HG02642 (cell line): ENCODE results near the gene MTHFSD.

ENCODE experiments used
- ATAC-seq: cut with Tn5 transposase; IDR thresholded peaks from one replicate; pipeline ENCODE4 v1.9.1; 2021; ENCODE audit warnings: mild to moderate bottlenecking; ENCODE audit not compliant: unreplicated experiment, poor library complexity

MTHFSD gene

DNA sequence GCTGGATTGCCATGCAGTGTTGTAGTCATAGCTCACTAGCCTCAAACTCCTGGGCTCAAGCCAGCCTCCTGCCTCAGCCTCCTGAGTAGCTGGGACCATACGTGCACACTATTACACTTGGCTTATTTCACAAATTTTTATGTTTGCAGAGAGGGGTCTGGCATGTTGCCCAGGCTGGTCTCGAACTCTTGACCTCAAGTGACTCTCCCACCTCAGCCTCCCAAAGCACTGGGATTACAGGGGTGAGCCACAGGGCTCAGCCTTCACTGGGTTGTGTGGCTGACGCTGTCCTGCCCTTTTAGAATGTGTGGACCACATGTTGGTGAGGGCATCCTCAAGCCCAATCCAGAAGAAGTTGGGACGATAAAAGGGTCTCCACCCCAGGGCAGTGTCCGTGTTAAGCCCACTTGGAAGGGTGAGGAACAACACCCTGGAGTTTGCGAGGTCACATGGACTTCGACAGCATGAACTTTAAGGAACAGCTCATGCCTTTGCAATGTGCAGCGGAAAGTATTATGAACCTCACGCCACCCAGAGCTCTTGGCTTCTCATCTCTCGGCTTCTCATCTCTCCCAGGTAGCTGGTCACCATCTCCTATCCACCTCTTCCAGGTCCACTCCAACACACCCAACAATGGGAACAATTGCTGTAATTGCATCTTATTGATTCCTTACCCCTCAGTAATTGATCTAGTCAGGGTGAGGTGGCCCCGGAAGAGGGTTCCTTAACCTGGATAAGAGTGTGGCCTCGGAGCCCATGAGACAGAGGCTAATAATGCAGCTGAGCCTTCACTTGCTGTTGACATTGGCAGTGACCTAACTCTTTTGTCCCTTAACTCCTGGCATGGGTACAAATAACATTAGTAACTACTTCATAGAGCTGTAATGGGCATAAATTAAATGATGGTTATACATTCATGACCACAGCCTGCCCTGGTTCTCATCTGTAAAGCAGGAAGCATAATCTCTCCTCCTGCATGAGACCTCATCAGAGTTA, 30.0 kb upstream of the MTHFSD start:
- no peak for ATAC-seq

DNA sequence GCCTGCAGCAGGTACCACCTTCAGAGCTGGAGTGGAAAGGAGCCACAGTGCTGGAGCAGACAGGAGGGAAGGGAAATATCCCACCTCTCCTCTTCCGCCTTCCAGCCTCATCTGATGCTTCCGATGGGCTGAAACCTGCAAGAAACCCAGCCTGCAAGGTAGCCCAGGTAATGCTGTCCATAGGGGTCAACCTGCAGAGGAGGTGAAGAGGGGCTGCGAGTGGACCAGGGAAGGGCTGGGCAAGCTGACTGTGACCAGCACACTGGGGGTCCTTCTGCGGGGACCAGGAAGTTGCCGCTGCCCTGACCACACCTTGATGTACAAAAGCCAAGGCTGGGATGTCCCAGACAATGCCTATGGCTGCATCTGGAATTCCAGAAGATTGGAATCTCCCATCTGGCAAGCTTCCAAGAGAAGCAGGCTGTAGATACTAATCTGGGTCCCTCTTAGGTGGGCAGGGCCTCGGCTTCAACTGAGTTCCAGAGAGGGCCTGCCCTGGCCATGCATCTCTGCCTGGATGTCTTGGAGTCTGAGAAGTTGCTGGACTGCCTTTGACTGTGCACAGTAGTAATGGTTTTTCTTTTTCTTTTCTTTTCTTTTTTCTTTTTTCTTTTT, 29.1 kb upstream of the MTHFSD start:
- no peak for ATAC-seq

DNA sequence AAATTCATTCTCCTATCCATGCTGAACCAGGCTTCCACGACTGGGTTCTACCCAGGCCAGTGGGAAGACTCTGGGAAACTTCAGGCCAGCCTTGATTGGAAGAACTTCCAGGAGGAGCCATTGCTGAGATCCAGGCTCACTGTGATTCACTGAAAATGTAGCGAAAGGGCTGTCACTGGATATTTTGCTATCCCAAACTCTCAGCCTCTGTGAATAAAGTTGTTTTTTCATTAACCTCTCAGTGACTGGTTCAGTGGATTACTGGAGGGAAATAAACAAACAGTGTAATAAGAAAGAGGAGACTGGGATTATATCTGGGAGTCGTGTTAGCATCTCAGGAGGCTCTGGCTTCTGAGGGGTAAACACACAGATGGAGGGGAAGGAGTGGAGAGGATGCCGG, 26.4 kb upstream of the MTHFSD start:
- no peak for ATAC-seq

DNA sequence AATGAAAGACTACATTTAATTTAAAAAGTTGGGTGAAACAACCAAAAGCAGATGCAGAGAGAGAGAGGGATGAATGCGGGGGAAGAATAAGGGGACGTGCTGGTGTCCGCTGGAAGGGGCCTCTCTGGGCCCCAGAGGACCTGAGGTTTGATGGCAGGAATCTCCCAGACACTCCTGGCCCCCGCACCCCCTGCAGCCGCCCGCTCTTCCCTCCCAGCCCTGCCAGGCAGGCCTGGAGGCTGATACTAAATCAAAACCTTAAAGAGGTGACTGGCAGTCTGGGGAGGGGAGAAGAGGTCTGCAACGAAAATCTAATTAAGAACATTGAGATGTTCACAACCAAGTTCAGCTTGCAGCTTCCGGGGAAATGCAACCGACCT, 25.7 kb upstream of the MTHFSD start:
- no peak for ATAC-seq

DNA sequence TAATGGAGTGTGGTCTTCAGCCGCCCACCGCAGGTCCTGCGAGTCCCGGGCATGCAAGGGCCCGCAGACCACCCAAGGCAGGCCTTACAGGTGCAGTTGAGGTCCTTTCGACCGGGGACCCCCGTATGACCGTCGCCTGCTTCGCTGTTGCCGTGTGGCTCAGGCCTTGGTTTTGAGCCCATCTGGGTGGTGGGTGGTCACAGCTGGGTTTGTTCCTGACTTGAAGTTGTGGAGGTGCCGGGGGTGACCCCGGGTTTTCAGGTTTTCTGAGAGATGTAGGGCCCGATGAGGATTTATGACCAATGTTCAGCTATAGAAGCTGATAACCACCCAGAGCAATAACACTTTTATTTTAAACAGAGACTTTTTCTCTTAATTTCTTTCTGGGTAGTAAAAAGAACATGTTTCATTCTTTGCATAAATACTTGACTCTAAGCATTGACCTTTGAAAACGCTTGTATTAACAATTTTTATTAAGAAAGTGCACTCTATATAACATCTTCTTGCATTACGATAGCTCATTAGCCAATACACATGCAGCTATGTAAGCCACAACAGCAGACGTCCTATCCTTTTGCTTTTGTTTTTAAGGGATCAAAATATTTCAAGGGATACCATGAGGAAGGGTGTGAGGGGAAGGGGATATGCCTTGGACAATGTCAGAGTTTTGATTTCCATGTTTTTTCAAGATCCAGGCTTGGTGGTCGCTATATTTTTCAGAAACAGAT, 25.2 kb upstream of the MTHFSD start:
- ATAC-seq = no peak

DNA sequence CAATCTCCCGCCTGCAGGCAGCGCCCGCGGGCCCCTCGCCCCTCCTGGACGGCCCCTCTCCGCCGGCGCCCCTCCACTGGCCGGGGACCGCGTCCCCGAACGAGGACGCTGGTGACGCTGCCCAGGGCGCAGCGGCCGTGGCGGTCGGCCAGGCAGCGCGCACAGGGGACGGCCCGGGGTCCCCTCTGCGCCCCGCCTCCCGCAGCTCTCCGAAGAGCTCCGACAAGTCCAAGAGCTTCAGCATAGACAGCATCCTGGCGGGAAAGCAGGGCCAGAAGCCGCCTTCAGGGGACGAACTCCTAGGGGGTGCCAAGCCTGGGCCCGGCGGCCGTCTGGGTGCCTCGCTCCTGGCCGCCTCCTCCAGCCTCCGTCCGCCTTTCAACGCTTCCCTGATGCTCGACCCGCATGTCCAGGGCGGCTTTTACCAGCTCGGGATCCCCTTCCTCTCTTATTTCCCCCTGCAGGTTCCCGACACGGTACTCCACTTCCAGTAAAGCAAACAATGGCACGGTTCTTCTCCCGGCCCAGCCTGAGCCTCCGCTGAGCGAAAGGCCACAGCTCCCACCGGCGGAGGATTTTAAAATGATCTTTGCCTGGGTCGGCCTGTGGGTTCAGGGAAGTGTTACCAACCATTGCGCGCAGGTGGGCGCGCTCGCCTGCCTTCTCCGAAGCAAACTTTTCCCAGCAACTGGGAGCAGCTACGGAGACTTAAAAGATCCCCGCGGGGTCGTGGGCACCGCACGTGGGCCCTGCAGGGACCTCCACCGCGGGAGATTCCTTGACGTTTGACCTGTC, 24.4 kb upstream of the MTHFSD start:
- ATAC-seq = no peak

DNA sequence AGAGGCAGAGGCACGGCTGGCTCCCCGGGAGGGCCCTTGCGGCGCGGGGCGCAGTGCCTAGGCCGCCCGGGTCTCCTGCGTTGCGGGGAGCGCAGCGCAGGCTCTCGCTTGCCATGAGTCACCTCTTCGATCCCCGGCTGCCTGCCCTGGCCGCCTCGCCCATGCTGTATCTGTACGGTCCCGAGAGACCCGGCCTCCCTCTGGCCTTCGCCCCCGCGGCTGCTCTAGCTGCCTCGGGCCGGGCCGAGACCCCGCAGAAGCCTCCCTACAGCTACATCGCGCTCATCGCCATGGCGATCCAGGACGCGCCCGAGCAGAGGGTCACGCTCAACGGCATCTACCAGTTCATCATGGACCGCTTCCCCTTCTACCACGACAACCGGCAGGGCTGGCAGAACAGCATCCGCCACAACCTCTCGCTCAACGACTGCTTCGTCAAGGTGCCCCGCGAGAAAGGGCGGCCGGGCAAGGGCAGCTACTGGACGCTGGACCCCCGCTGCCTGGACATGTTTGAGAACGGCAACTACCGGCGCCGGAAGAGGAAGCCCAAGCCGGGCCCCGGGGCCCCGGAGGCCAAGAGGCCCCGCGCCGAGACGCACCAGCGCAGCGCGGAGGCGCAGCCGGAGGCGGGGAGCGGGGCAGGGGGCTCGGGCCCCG, 23.7 kb upstream of the MTHFSD start:
- no peak for ATAC-seq

DNA sequence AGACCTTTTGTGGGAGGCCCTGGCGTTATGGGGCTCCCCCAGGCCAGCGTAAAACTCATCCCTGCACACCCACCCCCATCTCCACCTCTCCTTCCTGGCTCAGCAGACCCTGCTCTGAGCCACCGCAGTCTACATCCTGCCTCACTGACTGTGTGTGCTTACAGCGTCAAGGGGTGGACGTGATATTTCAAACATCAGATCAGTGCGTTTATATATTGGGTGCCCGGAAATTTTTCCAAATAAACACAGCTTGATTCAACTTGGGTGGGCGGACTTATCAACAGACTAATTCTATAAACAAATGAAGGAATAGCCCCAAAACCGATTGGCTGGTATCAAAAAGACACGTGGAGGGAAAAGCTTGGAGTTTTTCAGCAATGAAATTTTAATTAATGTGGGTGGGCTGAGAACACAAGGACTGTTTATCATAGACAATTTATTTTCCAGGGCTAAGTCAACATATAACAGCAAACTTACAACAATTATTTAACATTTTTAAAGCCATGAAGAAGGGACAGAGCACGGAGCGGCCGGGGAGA, 23.1 kb upstream of the MTHFSD start, which contains the start of gene FOXL1:
Gene FOXL1 (plus strand): TSS at position 489 of the 539 bp plus-strand sequence. CDS start 175 bp downstream, outside the sequence.
- ATAC-seq = no peak

DNA sequence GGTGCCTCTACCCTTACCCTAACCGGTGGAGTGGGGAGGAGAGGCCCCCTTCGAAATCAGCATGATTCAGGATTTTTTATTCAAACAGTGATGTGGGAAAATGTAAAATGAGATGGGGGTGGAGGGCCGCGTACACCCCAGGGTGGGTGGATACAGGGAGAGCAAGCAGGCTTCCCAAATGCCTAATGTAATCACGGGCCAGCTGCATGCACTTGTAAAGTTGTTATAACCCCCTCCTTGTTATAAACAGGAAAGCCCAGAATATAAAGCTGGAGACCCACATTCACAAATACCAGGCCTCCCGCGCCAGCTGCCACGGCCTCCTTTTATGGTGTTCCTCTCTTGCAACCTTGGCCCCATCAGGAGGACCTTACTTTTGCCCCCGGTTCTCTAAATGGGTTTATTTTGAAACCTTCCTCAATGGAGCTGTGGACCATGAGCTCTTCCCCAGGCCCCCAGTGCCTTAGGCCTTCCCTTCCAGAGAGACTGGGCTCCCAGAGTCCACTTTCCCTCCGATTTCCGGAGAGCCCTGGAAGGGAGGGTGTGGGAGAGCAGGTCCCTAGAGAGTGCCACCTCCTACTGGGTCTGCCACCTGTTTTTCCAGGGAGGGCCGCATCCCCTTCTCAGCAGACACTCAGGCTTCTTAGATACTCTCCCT, 22.4 kb upstream of the MTHFSD start:
- ATAC-seq = no peak

DNA sequence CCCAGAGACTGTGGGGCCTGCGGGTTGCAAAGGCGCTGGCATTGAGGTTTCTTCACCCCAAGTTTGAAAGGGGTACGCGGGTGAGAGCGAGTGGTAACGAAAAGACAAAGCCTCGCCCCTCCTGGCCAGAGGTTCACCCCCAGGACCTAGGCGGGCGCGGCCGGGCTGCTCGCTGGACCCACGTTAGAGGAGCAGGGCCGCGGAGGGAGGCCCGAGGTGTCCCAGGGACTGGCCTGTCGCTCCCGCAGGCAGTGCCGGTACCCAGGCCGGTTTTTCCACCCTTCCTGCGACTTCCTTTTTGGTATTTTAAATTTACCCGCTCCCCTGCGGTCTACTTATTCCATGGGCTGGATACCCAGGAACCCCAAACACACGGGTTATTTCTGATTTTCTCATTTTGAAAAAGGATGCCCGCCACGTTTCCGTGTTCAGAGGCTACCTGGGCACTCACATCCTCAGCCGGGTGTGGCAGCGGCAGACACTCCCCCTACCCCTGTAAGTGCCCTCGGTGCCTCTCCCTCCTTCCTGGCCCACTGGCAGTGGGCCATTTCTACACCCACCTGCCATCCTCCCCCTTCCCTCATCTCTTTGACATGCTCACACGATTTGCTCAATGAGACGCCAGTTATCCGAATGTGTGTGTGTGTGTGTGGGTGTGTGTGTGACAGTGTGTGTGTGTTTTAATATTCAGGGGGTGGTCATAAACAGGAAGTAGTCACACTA, 21.7 kb upstream of the MTHFSD start:
- ATAC-seq = no peak

DNA sequence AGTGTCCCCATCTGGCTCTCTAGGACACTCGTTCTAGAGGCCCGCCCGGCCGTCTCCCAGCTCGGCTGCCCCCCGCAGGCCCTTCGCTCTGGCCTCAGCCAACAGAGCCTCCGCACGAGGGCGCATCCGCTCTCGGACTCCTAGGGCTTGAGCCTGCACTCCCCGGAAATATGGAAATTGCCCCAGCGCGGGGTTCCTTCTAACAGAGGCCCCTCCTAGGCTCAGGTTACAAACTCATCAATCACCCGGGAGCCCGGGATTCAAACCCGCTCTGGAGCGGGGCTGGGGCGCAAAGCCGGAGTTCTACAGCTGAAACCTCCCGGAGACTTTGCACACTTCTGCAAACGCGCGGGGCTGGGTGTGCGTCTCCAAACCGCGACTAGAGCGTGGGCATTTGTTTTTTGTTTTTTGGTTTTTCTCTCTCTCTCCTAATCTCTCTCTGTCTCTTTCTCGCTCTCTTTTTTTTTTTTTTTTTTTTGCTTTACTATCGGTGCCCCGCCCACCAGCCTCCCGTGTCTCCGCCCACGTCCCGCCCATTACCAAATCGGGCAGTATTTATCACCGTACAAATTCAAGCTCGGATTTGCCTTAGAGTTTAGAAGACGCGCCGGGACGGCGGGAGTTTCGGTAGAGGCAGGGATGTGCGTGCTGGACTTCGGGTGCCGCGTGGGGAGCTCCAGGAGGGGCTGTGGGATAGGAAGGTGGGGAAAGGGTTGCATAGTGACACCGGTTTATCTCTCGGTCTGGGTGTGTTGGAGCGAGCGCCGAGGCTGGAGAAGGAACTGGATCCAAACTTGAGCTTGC, 20.9 kb upstream of the MTHFSD start:
- ATAC-seq = no peak

DNA sequence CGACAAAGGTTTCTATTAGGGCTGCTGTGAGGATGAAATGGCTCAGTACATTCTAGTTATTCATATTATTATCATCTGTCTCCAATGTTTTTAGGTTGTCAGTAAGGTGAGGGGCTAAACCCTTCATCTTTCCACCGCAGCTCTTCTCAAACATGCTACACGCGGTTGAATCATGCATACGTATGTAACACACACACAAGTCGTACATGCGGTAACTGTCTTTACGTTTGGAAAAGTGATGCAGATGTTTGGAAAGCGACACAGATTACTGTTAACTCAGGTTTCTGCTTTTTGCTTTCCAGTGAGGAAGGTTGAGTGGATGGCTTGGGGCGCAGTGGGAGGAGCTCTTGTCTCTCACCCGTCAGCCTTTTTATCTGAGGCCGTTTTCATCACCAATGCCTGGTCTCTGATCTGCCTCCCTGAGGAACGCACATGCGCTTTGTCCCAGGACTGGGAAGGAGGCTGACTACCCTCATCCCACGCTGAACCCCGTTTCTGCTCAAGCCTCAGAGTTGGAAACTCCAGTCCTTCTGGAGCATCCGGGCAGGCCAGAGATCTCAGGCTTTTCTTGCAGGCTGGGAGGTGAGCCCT, 20.2 kb upstream of the MTHFSD start:
- no peak for ATAC-seq

DNA sequence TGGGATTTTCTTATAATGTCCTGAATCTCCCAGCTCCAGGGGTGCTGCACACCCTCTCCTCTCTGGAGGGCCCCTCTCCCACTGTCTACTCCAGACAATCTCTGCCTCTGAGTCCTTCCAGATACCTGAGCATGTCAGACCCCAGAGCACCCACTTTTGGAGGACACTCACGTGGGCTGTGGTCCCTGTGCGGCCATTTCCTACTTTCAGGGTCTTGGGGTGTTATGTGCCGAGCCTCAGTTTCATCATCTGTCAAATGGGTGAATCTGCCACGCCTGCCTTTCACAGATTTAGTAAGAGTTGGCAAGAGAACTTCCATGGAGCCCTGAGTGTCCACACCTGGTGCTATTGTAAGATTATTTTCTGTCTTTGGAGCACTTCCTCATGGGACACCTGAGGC, 19.6 kb upstream of the MTHFSD start:
- no peak for ATAC-seq

DNA sequence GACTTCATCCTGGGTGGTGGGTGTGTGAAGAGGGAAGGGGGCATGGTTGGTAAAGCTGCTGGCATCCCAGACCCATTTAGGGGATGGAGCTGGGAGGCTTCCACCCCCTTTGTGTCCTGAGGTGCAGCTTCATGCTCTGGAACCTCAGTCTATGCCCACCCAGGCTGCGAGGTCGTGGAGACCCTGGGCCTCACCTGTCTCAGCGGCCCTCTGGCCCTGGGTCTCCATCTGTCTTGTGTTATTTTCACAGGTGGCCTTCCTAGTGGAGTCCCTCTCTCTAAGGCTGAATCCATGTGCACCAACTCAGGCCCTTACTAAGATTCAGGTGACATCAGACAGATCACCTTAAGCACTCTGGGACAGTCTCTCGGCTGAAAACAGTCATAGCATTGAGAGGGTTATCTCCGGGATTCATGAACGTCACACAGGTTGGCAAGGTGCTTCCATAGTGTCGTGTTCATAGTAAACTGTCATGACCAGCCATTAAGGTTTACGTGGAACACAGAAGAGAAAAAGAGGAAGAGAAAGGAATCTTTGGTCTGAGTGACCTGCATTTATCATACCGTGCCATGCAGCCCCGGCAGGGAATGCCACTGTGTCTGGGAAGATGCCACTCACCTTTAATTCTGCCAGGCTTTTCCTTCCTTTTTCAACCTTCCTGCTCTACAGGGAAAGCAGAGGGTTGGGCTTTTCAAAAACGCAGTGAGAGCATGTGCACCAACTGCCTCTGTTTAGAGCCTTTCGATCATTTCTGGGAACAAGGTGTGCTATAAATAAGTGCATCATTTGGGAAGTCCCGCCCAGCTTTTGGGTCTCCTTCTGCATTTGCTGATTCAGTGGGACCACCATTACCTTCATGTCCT, 18.8 kb upstream of the MTHFSD start:
- ATAC-seq = no peak

DNA sequence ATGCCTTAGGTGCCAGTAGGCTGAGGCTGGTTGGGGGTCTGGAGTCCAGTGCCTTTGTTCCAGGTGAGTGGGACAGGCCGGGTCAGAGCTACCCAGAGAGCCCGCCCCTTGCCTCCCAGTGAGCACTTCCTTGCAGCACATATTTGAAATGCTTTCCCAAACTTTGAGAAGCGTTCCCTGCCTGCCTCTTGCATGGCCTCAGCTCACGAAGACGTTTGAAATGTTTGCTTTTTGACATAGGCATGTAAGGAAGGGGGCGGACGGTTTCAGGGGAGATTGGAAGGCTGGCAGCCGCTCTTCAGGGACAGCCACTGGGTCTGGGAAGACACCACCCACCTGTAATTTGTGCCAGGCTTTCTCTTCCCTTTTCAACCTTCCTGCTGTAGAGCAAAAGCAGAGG, 18.2 kb upstream of the MTHFSD start:
- no peak for ATAC-seq

DNA sequence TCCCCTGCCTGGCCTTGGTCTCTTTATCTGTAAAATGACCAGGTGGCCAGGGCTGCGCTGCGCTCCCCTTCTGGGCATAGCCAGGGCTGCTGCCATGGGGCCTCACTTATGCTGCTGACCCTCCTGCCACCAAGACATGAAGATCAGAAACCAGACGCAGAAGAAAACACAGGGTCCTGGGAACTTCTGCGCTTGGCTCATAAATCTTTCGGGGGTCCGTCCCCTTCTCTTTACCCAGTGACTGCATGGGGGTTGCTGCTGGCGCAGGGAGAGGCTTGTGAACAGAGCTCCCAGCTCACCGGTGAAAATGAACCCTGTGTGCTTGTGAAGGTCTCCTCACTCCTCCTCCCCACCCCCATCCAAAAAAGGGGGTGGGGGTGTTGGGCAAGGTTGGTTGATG, 17.6 kb upstream of the MTHFSD start:
- ATAC-seq = no peak
